Bronchial epithelial cell (primary cell): ENCODE measurements around the gene CAMK2G. TPM values are rescaled to one million over a fixed set of nuclear protein-coding genes. Genes with fewer than 3 reads are reported as not detected.
"Not testable (repeated sequence)": the region's sequence is repeated elsewhere in the genome, so short reads cannot be mapped to it uniquely, and the experiment has no call there.

ENCODE experiments used
- DNase-seq: peaks from one replicate; pipeline ENCODE4 v3.0.0-alpha.2; 2010; ENCODE audit warnings: low read depth
- FAIRE-seq: peaks from 2 replicates; lab custom pipeline; 2011; peaks lifted over from hg19 to GRCh38; lab: Jason Lieb, UNC
- H3K27me3 ChIP-seq: 2 replicates; pipeline ENCODE4 v1.5.1; 2011; ENCODE audit warnings: low read length; ENCODE audit not compliant: control insufficient read depth, insufficient read depth
- H3K36me3 ChIP-seq: 2 replicates; pipeline ENCODE4 v1.5.1; 2011; ENCODE audit warnings: low read length; ENCODE audit not compliant: control insufficient read depth, insufficient read depth
- H3K4me3 ChIP-seq: 2 replicates; pipeline ENCODE4 v1.5.1; 2011; ENCODE audit warnings: mild to moderate bottlenecking, low read depth, low read length, control low read depth
- CTCF ChIP-seq: IDR thresholded peaks from 2 replicates; pipeline ENCODE4 v1.5.1; 2011; ENCODE audit warnings: mild to moderate bottlenecking, moderate library complexity, low read length, control low read depth, inconsistent platforms; ENCODE audit not compliant: insufficient read depth, severe bottlenecking
- total RNA-seq: library from RNA; depleted of rRNA; stranded (reverse); fragments of >200 nt; gene quantifications from 2 replicates; pipeline ENCODE4 v1.2.1, GENCODE V29; 2014

The CAMK2G gene
- total RNA-seq, 1 donor from 2014 or later, result 13.4 TPM

- no peak overlapping the region for H3K4me3 ChIP-seq
- no peaks in the 10 kb centered on the region for H3K36me3 ChIP-seq
- DNase-seq (no peak), FAIRE-seq (no peak)
- no peak for TF ChIP-seq CTCF
- H3K27me3 ChIP-seq, result no peaks in the 10 kb centered on the region
These were observed 24.5 kb upstream of the CAMK2G start for GRCh38 chr10:73898730-73899410.

- Histone ChIP-seq H3K4me3 (no peak overlapping the region), H3K27me3 (no peaks in the 10 kb centered on the region), H3K36me3 (no peaks in the 10 kb centered on the region)
- no peak for DNase-seq
- no peak for TF ChIP-seq CTCF
- no peak for FAIRE-seq
These were observed 23.3 kb upstream of the CAMK2G start for GRCh38 chr10:73897693-73898092.

- not testable (repeated sequence) for H3K27me3 ChIP-seq, DNase-seq, FAIRE-seq, H3K36me3 ChIP-seq, H3K4me3 ChIP-seq
These were observed 21.0 kb upstream of the CAMK2G start for GRCh38 chr10:73895381-73895780.

- Histone ChIP-seq H3K27me3 (no peaks in the 10 kb centered on the region), H3K36me3 (no peaks in the 10 kb centered on the region), H3K4me3 (no peak overlapping the region)
- peak; percentile 87 for DNase-seq
- no peak for TF ChIP-seq CTCF
- FAIRE-seq, result no peak
These were observed 20.1 kb upstream of the CAMK2G start for GRCh38 chr10:73894245-73894971.

- TF ChIP-seq CTCF, result no peak
- no peaks in the 10 kb centered on the region for H3K27me3 ChIP-seq
- no peak for FAIRE-seq
- DNase-seq, result no peak
- no peaks in the 10 kb centered on the region for H3K36me3 ChIP-seq
- no peak overlapping the region for H3K4me3 ChIP-seq
These were observed 19.1 kb upstream of the CAMK2G start for GRCh38 chr10:73893426-73893825.

- no peaks in the 10 kb centered on the region for H3K36me3 ChIP-seq
- DNase-seq (no peak), FAIRE-seq (no peak)
- no peak overlapping the region for H3K4me3 ChIP-seq
- TF ChIP-seq CTCF, result no peak
- H3K27me3 ChIP-seq, result no peaks in the 10 kb centered on the region
These were observed 18.1 kb upstream of the CAMK2G start for GRCh38 chr10:73892310-73893030.
